ENCODE measurements around the gene CEP170.
"Not testable (repeated sequence)": the region's sequence is repeated elsewhere in the genome, so short reads cannot be mapped to it uniquely, and the experiment has no call there.

The CEP170 gene

GRCh38 chr1:243229526-243229925, 25.6 kb downstream of the CEP170 start:
- H3K36me3 ChIP-seq (ENCODE audit: control insufficient read depth in 1 of 2, insufficient read depth in 2 of 2, low read length in 2 of 2), result peaks cover 0 to 6% of the 10 kb centered on the region in 2 donors
- H3K9me3 ChIP-seq (ENCODE audit: control insufficient read depth in 1 of 2, low read length in 2 of 2), result peaks cover 6 to 21% of the 10 kb centered on the region in 2 donors
- no peak overlapping the region for H3K4me3 ChIP-seq (ENCODE audit: low read depth in 1 of 2, low read length in 2 of 2)
- no peak overlapping the region for H3K27ac ChIP-seq (ENCODE audit: low read length)
- H3K27me3 ChIP-seq (ENCODE audit: low read depth, low read length), result no peaks in the 10 kb centered on the region
- no peaks in the 10 kb centered on the region for H3K4me1 ChIP-seq (ENCODE audit: control insufficient read depth in 1 of 2, insufficient read depth in 2 of 2, low read length in 2 of 2)

- Histone ChIP-seq H3K27ac (ENCODE audit: low read length) (no peak overlapping the region), H3K4me3 (ENCODE audit: low read depth in 1 of 2, low read length in 2 of 2) (no peak overlapping the region), H3K27me3 (ENCODE audit: low read depth, low read length) (no peaks in the 10 kb centered on the region), H3K36me3 (ENCODE audit: control insufficient read depth in 1 of 2, insufficient read depth in 2 of 2, low read length in 2 of 2) (peaks cover 0 to 6% of the 10 kb centered on the region in 2 donors), H3K9me3 (ENCODE audit: control insufficient read depth in 1 of 2, low read length in 2 of 2) (peaks cover 6 to 21% of the 10 kb centered on the region in 2 donors), H3K4me1 (ENCODE audit: control insufficient read depth in 1 of 2, insufficient read depth in 2 of 2, low read length in 2 of 2) (no peaks in the 10 kb centered on the region)
These were observed 27.5 kb downstream of the CEP170 start for GRCh38 chr1:243227622-243228021.

- no peaks in the 10 kb centered on the region for H3K27me3 ChIP-seq (ENCODE audit: low read depth, low read length)
- H3K4me1 ChIP-seq (ENCODE audit: control insufficient read depth in 1 of 2, insufficient read depth in 2 of 2, low read length in 2 of 2), result no peaks in the 10 kb centered on the region
- no peak overlapping the region for H3K4me3 ChIP-seq (ENCODE audit: low read depth in 1 of 2, low read length in 2 of 2)
- peaks cover 0 to 2% of the 10 kb centered on the region in 2 donors for H3K9me3 ChIP-seq (ENCODE audit: control insufficient read depth in 1 of 2, low read length in 2 of 2)
- H3K27ac ChIP-seq (ENCODE audit: low read length), result no peak overlapping the region
- H3K36me3 ChIP-seq (ENCODE audit: control insufficient read depth in 1 of 2, insufficient read depth in 2 of 2, low read length in 2 of 2), result peaks cover 7 to 23% of the 10 kb centered on the region in 2 donors
These were observed 37.0 kb downstream of the CEP170 start for GRCh38 chr1:243218059-243218458.

- no peaks in the 10 kb centered on the region for H3K4me1 ChIP-seq (ENCODE audit: control insufficient read depth in 1 of 2, insufficient read depth in 2 of 2, low read length in 2 of 2)
These were observed 37.7 kb downstream of the CEP170 start for GRCh38 chr1:243217349-243217748.

GRCh38 chr1:243216741-243217140, 38.3 kb downstream of the CEP170 start:
- Histone ChIP-seq H3K4me3 (ENCODE audit: low read depth in 1 of 2, low read length in 2 of 2) (no peak overlapping the region), H3K9me3 (ENCODE audit: control insufficient read depth in 1 of 2, low read length in 2 of 2) (peaks cover 0 to 2% of the 10 kb centered on the region in 2 donors), H3K4me1 (ENCODE audit: control insufficient read depth in 1 of 2, insufficient read depth in 2 of 2, low read length in 2 of 2) (no peaks in the 10 kb centered on the region), H3K27me3 (ENCODE audit: low read depth, low read length) (no peaks in the 10 kb centered on the region), H3K27ac (ENCODE audit: low read length) (no peak overlapping the region), H3K36me3 (ENCODE audit: control insufficient read depth in 1 of 2, insufficient read depth in 2 of 2, low read length in 2 of 2) (peaks cover 7 to 19% of the 10 kb centered on the region in 2 donors)

More at GRCh38 chr1:243217349-243217748, 37.7 kb downstream of the CEP170 start:
- no peak overlapping the region for H3K27ac ChIP-seq (ENCODE audit: low read length)
- peaks cover 7 to 20% of the 10 kb centered on the region in 2 donors for H3K36me3 ChIP-seq (ENCODE audit: control insufficient read depth in 1 of 2, insufficient read depth in 2 of 2, low read length in 2 of 2)
- H3K4me3 ChIP-seq (ENCODE audit: low read depth in 1 of 2, low read length in 2 of 2), result no peak overlapping the region
- peaks cover 0 to 2% of the 10 kb centered on the region in 2 donors for H3K9me3 ChIP-seq (ENCODE audit: control insufficient read depth in 1 of 2, low read length in 2 of 2)
- H3K27me3 ChIP-seq (ENCODE audit: low read depth, low read length), result no peaks in the 10 kb centered on the region

GRCh38 chr1:243215276-243215875, 39.7 kb downstream of the CEP170 start:
- not testable (repeated sequence) for H3K4me1 ChIP-seq (ENCODE audit: control insufficient read depth in 1 of 2, insufficient read depth in 2 of 2, low read length in 2 of 2); H3K27me3 ChIP-seq (ENCODE audit: low read depth, low read length); H3K27ac ChIP-seq (ENCODE audit: low read length); H3K36me3 ChIP-seq (ENCODE audit: control insufficient read depth in 1 of 2, insufficient read depth in 2 of 2, low read length in 2 of 2); H3K4me3 ChIP-seq (ENCODE audit: low read depth in 1 of 2, low read length in 2 of 2); H3K9me3 ChIP-seq (ENCODE audit: control insufficient read depth in 1 of 2, low read length in 2 of 2)

- peaks cover 0 to 2% of the 10 kb centered on the region in 2 donors for H3K9me3 ChIP-seq (ENCODE audit: control insufficient read depth in 1 of 2, low read length in 2 of 2)
- H3K27me3 ChIP-seq (ENCODE audit: low read depth, low read length), result no peaks in the 10 kb centered on the region
- H3K27ac ChIP-seq (ENCODE audit: low read length), result no peak overlapping the region
- peaks cover 0 to 5% of the 10 kb centered on the region in 2 donors for H3K36me3 ChIP-seq (ENCODE audit: control insufficient read depth in 1 of 2, insufficient read depth in 2 of 2, low read length in 2 of 2)
- no peaks in the 10 kb centered on the region for H3K4me1 ChIP-seq (ENCODE audit: control insufficient read depth in 1 of 2, insufficient read depth in 2 of 2, low read length in 2 of 2)
- no peak overlapping the region for H3K4me3 ChIP-seq (ENCODE audit: low read depth in 1 of 2, low read length in 2 of 2)
These were observed 41.9 kb downstream of the CEP170 start for GRCh38 chr1:243213045-243213787.

- H3K9me3 ChIP-seq (ENCODE audit: control insufficient read depth in 1 of 2, low read length in 2 of 2); H3K4me1 ChIP-seq (ENCODE audit: control insufficient read depth in 1 of 2, insufficient read depth in 2 of 2, low read length in 2 of 2); H3K27ac ChIP-seq (ENCODE audit: low read length); H3K36me3 ChIP-seq (ENCODE audit: control insufficient read depth in 1 of 2, insufficient read depth in 2 of 2, low read length in 2 of 2); H3K27me3 ChIP-seq (ENCODE audit: low read depth, low read length); H3K4me3 ChIP-seq (ENCODE audit: low read depth in 1 of 2, low read length in 2 of 2): not testable (repeated sequence)
These were observed 43.1 kb downstream of the CEP170 start for GRCh38 chr1:243211984-243212383.

GRCh38 chr1:243205026-243205501, 50.0 kb downstream of the CEP170 start:
- H3K27me3 ChIP-seq (ENCODE audit: low read depth, low read length); H3K4me3 ChIP-seq (ENCODE audit: low read depth in 1 of 2, low read length in 2 of 2); H3K9me3 ChIP-seq (ENCODE audit: control insufficient read depth in 1 of 2, low read length in 2 of 2); H3K4me1 ChIP-seq (ENCODE audit: control insufficient read depth in 1 of 2, insufficient read depth in 2 of 2, low read length in 2 of 2); H3K27ac ChIP-seq (ENCODE audit: low read length); H3K36me3 ChIP-seq (ENCODE audit: control insufficient read depth in 1 of 2, insufficient read depth in 2 of 2, low read length in 2 of 2): not testable (repeated sequence)

- not testable (repeated sequence) for H3K9me3 ChIP-seq (ENCODE audit: control insufficient read depth in 1 of 2, low read length in 2 of 2); H3K4me3 ChIP-seq (ENCODE audit: low read depth in 1 of 2, low read length in 2 of 2); H3K27ac ChIP-seq (ENCODE audit: low read length); H3K4me1 ChIP-seq (ENCODE audit: control insufficient read depth in 1 of 2, insufficient read depth in 2 of 2, low read length in 2 of 2); H3K36me3 ChIP-seq (ENCODE audit: control insufficient read depth in 1 of 2, insufficient read depth in 2 of 2, low read length in 2 of 2); H3K27me3 ChIP-seq (ENCODE audit: low read depth, low read length)
These were observed 50.7 kb downstream of the CEP170 start for GRCh38 chr1:243204336-243204735.

- not testable (repeated sequence) for H3K27ac ChIP-seq (ENCODE audit: low read length); H3K4me1 ChIP-seq (ENCODE audit: control insufficient read depth in 1 of 2, insufficient read depth in 2 of 2, low read length in 2 of 2); H3K27me3 ChIP-seq (ENCODE audit: low read depth, low read length); H3K4me3 ChIP-seq (ENCODE audit: low read depth in 1 of 2, low read length in 2 of 2); H3K9me3 ChIP-seq (ENCODE audit: control insufficient read depth in 1 of 2, low read length in 2 of 2); H3K36me3 ChIP-seq (ENCODE audit: control insufficient read depth in 1 of 2, insufficient read depth in 2 of 2, low read length in 2 of 2)
These were observed 51.9 kb downstream of the CEP170 start for GRCh38 chr1:243203196-243203595.

Measured in muscle layer of duodenum (tissue), 2 donors.